Left lung (tissue), 10 donors: ENCODE results near the gene ARL13B. TPM values are rescaled to one million over a fixed set of nuclear protein-coding genes. Genes with fewer than 3 reads are reported as not detected.
A peak's percentile ranks its signal among the peaks of the same experiment; 100 is the strongest.

Source experiments
- ATAC-seq: fragments of 200-7000 bp; cut with Tn5 transposase; one replicate; pipeline ENCODE4 v1.9.1; 2020; ENCODE audit warnings: moderate library complexity
- DNase-seq, 4 donors: peaks; one replicate each; pipeline ENCODE4 v3.0.0-alpha.2; 2013 to 2020
- H3K27ac ChIP-seq, 2 donors: fragments of 200-600 bp; sonication (generic) in 1 of 2; one replicate each; pipeline versions ENCODE4 v1.5.0 to v1.8.0; 2020 to 2021
- H3K27me3 ChIP-seq, 2 donors: fragments of 200-600 bp; sonication (generic) in 1 of 2; one replicate each; pipeline versions ENCODE4 v1.5.0 to v1.8.0; 2020 to 2021
- H3K36me3 ChIP-seq, 2 donors: fragments of 200-600 bp; sonication (generic) in 1 of 2; one replicate each; pipeline versions ENCODE4 v1.5.0 to v1.8.0; 2020 to 2021
- H3K4me1 ChIP-seq, 2 donors: fragments of 200-600 bp; one replicate each; pipeline ENCODE4 v1.8.0; 2021
- H3K4me3 ChIP-seq, 2 donors: fragments of 200-600 bp; sonication (generic) in 1 of 2; one replicate each; pipeline versions ENCODE4 v1.5.0 to v1.8.0; 2020 to 2021; ENCODE audit warnings: mild to moderate bottlenecking in 1 of 2
- H3K9me3 ChIP-seq, 2 donors: fragments of 200-600 bp; sonication (generic) in 1 of 2; one replicate each; pipeline versions ENCODE4 v1.5.0 to v1.8.0; 2020 to 2021
- CTCF ChIP-seq, 2 donors: fragments of 200-600 bp; sonication (generic) in 1 of 2; IDR thresholded peaks; one replicate each; pipeline versions ENCODE4 v1.5.0 to v1.8.0; 2021; ENCODE audit warnings: antibody characterized with exemption in 2 of 2
- intact Hi-C, 2 donors: fragments of 100-400 bp; cut with DNase I; formaldehyde crosslinking; loops; one replicate each; pipeline versions ENCODE4 v1.11.2 to v1.14.2; 2022
- polyA plus RNA-seq, 6 donors: library from polyadenylated mRNA; unstranded; fragments of 120-200 nt; gene quantifications; one replicate each; pipeline ENCODE4 v1.2.1, GENCODE V29; 2013; ENCODE audit not compliant: insufficient read length in 6 of 6
- total RNA-seq, 2 donors: library from RNA; stranded (reverse); fragmentation: NEBNext Ultra II Directional; extraction: Animal tissue kit (Norgen Biotek cat#: 25700); gene quantifications; one replicate each; pipeline ENCODE4 v1.2.1, GENCODE V29; 2021
- donor health status: DM: no; HTN: yes; CAD: no.
- donor health status: DM: no; HTN: no; CAD: no.

ARL13B gene
- total and polyA plus RNA-seq, 8 donors: 13.9 to 25.2 (median 16.5) TPM

DNA sequence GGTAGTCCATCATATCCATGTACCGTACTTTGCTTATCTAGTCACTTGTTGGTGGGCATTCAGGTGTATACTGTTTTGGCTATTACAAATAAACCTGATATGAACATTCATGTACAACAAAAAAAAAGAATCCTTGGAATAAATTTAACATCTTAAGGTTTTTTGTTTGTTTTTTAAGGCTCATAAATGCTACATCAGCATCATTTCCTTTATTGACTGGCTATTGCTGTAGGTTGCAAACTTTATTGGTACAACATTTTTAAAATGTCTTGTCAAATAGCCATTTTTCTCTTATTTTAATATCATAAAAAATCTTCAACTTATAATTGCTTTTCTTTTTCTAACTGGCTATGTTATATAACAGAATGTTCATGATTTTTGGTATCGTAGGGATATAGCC lies 66.6 kb downstream of the ARL13B start:
- ATAC-seq (no peak), DNase-seq (no peak)
- H3K36me3 ChIP-seq: peaks cover 0 to 17% of the 10 kb centered on the region in 2 donors
- H3K4me3 ChIP-seq: no peak overlapping the region
- no peaks in the 10 kb centered on the region for H3K4me1 ChIP-seq
- H3K27ac ChIP-seq: no peak overlapping the region
- H3K27me3 ChIP-seq: no peaks in the 10 kb centered on the region
- TF ChIP-seq CTCF (IDR thresholded peaks at IDR 0.05): no peak
- peaks cover 0 to 1% of the 10 kb centered on the region in 2 donors for H3K9me3 ChIP-seq
- intact Hi-C loops: no loop called here

GRCh38 chr3:94049267-94049666 lies 69.3 kb downstream of the ARL13B start:
- Histone ChIP-seq H3K36me3 (peaks cover 0 to 11% of the 10 kb centered on the region in 2 donors), H3K4me3 (no peak overlapping the region), H3K4me1 (no peaks in the 10 kb centered on the region), H3K27ac (no peak overlapping the region), H3K27me3 (no peaks in the 10 kb centered on the region), H3K9me3 (no peaks in the 10 kb centered on the region)
- no peak for ATAC-seq
- no peak for DNase-seq
- intact Hi-C loops: no loop called here
- TF ChIP-seq CTCF (IDR thresholded peaks at IDR 0.05): no peak

GRCh38 chr3:94050546-94050945 lies 70.6 kb downstream of the ARL13B start:
- DNase-seq: no peak
- no peak for ATAC-seq
- no peak overlapping the region for H3K27ac ChIP-seq

GRCh38 chr3:94061297-94061696 lies 81.3 kb downstream of the ARL13B start:
- H3K4me3 ChIP-seq: no peak overlapping the region
- DNase-seq (no peak), ATAC-seq (no peak)
- H3K36me3 ChIP-seq: peaks cover 0 to 12% of the 10 kb centered on the region in 2 donors
- H3K9me3 ChIP-seq: no peaks in the 10 kb centered on the region
- H3K4me1 ChIP-seq: peaks cover 21 to 35% of the 10 kb centered on the region in 2 donors
- intact Hi-C loops: no loop called here
- H3K27ac ChIP-seq: no peak overlapping the region
- no peak for TF ChIP-seq CTCF (IDR thresholded peaks at IDR 0.05)
- no peaks in the 10 kb centered on the region for H3K27me3 ChIP-seq

More at GRCh38 chr3:94050546-94050945, 70.6 kb downstream of the ARL13B start:
- intact Hi-C loops: no loop called here
- Histone ChIP-seq H3K4me3 (no peak overlapping the region), H3K27me3 (no peaks in the 10 kb centered on the region), H3K9me3 (no peaks in the 10 kb centered on the region), H3K4me1 (no peaks in the 10 kb centered on the region), H3K36me3 (no peaks in the 10 kb centered on the region)
- TF ChIP-seq CTCF (IDR thresholded peaks at IDR 0.05): no peak

DNA sequence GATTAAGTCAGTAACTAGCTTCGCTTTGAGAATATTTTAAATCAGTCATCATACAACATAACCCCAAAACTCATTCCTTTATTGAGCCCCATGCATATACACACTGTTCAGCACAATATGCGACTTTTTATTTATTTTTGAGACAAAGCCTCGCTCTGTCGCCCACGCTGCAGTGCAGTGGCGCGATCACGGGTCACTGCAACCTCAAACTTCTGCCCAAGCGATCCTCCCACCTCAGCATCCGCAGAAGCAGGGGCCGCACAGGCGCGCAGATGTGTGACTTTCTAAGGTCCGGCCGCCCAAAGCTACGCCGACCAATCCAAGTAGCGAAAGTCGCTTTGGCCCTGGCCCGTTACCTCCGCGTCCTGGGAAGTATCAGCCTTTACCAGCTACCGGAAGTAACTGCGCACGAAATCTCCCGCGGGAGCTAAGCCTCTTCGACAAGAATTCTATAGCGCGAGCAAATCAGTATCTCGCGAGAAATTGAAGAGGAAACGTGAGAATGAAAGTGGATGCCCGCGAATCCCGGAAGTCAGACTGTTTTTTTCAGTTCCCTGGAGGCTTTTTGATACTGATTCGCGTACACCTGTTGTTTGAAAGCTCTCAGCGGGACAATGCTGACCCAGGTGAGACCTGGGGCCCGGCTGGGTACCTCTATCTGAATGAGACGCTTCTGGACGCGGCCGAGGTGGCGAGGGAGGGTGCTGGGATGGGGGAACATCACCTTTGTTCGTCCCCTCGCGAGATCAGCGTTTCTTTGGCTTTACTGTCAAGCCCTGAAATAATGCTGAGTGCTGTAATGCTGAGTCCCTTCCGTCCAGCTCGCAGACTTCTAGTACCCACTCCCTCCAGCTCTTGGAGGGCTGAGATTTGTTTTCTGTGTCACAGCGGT lies 82.8 kb downstream of the ARL13B start, which contains the start of the genes DHFR2 and NSUN3:
TSS of gene DHFR2 (minus strand) at position 404 of the 892 bp plus-strand sequence. CDS start 1,405 bp downstream, outside the sequence.
TSS of gene NSUN3 (plus strand) at position 549 of the 892 bp plus-strand sequence. CDS start at position 615, 66 bp downstream.
- Histone ChIP-seq H3K4me3 (peak within 1 kb of the TSS; percentile 48 to 56), H3K4me1 (peaks cover 30 to 42% of the 10 kb centered on the region in 2 donors), H3K27me3 (no peaks in the 10 kb centered on the region), H3K27ac (peak within 1 kb of the TSS; percentile 95 to 97), H3K9me3 (no peaks in the 10 kb centered on the region), H3K36me3 (peaks cover 0 to 25% of the 10 kb centered on the region in 2 donors)
- intact Hi-C loops: no loop called here
- ATAC-seq (peak; percentile 94), DNase-seq (peak; percentile 94 to 96 (median 95))
- no peak for TF ChIP-seq CTCF (IDR thresholded peaks at IDR 0.05)
